HFF-Myc (cell line): ENCODE data around the gene OR2A2.

Experiments
- DNase-seq: peaks from one replicate; pipeline ENCODE4 v3.0.0-alpha.2; 2011; ENCODE audit warnings: low read depth; ENCODE audit errors: extremely low read depth
- H3K4me3 ChIP-seq: replicated peaks from 2 replicates; pipeline ENCODE4 v1.5.1; 2011; ENCODE audit warnings: low read depth, mild to moderate bottlenecking, control low read depth, low read length
- TF ChIP-seq, protein P1 (sequence below): IDR thresholded peaks from 2 replicates; pipeline ENCODE4 v1.5.1; 2012; ENCODE audit warnings: mild to moderate bottlenecking, low read depth, low read length, control low read depth; ENCODE audit errors: missing control alignments

The OR2A2 gene

GRCh38 chr7:144086730-144087129 lies 22.7 kb upstream of the OR2A2 start:
- H3K4me3 ChIP-seq, result no peak overlapping the region
- TF ChIP-seq, protein P1, sequence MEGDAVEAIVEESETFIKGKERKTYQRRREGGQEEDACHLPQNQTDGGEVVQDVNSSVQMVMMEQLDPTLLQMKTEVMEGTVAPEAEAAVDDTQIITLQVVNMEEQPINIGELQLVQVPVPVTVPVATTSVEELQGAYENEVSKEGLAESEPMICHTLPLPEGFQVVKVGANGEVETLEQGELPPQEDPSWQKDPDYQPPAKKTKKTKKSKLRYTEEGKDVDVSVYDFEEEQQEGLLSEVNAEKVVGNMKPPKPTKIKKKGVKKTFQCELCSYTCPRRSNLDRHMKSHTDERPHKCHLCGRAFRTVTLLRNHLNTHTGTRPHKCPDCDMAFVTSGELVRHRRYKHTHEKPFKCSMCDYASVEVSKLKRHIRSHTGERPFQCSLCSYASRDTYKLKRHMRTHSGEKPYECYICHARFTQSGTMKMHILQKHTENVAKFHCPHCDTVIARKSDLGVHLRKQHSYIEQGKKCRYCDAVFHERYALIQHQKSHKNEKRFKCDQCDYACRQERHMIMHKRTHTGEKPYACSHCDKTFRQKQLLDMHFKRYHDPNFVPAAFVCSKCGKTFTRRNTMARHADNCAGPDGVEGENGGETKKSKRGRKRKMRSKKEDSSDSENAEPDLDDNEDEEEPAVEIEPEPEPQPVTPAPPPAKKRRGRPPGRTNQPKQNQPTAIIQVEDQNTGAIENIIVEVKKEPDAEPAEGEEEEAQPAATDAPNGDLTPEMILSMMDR, result no peak
- DNase-seq, result no peak

GRCh38 chr7:144087230-144087629 lies 22.2 kb upstream of the OR2A2 start:
- no peak for DNase-seq
- TF ChIP-seq, protein P1, result no peak
- H3K4me3 ChIP-seq, result no peak overlapping the region

- TF ChIP-seq, protein P1, result no peak
- no peak overlapping the region for H3K4me3 ChIP-seq
- no peak for DNase-seq
Measured at GRCh38 chr7:144090667-144091066, 18.7 kb upstream of the OR2A2 start.

- TF ChIP-seq, protein P1, result no peak
- no peak for DNase-seq
- H3K4me3 ChIP-seq, result no peak overlapping the region
Measured at GRCh38 chr7:144098776-144099175, 10.6 kb upstream of the OR2A2 start.

GRCh38 chr7:144100607-144101006 lies 8.8 kb upstream of the OR2A2 start:
- H3K4me3 ChIP-seq, result no peak overlapping the region
- TF ChIP-seq, protein P1, result no peak
- DNase-seq, result no peak

- no peak for DNase-seq
- no peak overlapping the region for H3K4me3 ChIP-seq
- TF ChIP-seq, protein P1, result no peak
Measured at GRCh38 chr7:144102041-144102440, 7.3 kb upstream of the OR2A2 start.

GRCh38 chr7:144105211-144105610 lies 4.2 kb upstream of the OR2A2 start:
- H3K4me3 ChIP-seq, result no peak overlapping the region
- DNase-seq, result no peak
- TF ChIP-seq, protein P1, result no peak
